Left forelimb (tissue), 1 donor: ENCODE results near the gene ANP32E.

ENCODE experiments used
- DNase-seq: peaks from one replicate; pipeline ENCODE4 v3.0.0-alpha.2; 2018; ENCODE audit warnings: low spot score

The ANP32E gene

DNA sequence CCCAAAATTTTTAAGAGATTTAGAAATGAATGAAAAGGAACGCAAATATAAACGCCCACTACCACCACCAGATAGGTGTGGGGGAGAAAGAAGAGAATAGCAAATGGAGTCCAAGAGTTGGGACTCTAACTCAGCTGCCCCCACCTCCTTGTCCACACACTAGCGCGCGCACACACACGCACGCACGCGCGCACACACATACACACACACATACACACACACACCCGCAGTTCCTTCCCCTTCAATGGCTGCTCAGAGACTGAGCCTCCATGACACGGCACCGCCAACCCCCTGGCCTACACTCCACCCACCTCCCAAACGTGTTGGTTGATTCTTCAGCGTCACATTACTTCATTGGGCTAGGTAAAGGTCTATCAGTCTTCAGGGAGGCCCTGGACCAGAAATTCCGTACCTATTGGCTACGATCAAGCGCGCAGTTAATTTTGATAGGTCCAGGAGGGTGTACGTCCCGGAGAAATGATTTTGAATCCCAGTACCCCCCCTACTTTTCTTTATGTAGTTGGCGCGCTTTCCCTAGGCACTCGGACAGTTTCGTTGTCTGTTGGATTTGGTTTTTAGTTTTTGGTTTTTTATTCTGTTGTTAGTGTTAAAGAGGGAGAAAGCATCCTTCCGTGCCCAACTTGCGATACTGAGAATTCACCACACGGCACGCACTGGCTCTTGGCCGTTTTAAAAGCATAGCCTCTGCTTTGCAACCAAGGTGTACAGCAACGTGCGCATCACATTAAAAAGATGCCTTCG is at the start of gene ANP32E:
Gene ANP32E (minus strand): TSS at position 261 of the 762 bp plus-strand sequence. CDS start 326 bp downstream, outside the sequence.
- DNase-seq: peak; percentile 97

GRCh38 chr1:150283260-150283659 is 47.3 kb upstream of the ANP32E start:
- no peak for DNase-seq

DNA sequence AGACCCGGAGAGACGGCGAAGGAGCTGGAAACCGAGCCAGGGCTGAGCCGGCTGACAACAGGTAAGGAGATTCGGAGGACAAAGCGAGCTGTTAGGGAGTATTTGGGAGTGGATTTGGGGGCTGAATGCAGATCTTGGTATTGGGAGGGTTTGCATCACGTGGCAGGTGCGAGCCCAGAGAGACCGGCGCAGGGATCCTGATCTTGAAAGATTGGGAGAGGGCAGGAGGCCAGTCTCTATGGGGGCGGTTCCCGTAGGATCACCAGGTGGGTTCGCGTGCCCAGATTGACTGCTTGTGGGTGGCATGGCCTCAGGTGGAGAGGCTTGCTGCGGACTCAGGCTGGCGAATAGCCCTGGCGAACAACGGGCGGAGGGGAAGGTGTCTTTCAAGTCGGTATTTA is 46.6 kb upstream of the ANP32E start:
- DNase-seq: no peak

GRCh38 chr1:150281758-150282557 is 46.0 kb upstream of the ANP32E start, which contains the start of gene CIART:
TSS of gene CIART (plus strand) at chr1:150282554. CDS start at chr1:150283268, 714 bp downstream.
- peak; percentile 90 for DNase-seq

DNA sequence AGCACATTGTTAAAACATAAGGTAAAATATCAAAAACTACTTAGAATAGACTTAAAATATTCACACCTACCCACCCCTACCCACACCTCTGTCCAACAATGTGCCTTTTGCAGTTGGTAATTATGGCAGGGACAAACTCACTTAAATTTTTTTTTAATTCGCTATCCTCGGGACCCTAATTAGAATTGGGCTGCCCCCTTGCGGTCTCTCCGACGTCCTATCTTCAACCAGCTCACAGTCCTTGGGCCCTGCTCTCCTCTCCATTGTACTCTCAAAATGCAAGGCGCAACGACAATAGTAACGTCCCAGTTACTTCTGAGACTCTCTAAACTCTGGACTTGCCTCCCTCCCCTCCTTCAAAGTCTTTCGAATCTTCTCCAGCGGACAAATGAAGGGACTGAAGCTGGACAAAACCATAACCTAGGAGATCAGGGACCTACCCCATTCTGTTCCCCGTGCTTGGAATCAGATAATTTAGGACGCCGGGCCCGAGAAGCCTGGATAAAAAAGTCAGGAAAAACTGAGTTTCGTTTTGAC is 45.4 kb upstream of the ANP32E start:
- no peak for DNase-seq

DNA sequence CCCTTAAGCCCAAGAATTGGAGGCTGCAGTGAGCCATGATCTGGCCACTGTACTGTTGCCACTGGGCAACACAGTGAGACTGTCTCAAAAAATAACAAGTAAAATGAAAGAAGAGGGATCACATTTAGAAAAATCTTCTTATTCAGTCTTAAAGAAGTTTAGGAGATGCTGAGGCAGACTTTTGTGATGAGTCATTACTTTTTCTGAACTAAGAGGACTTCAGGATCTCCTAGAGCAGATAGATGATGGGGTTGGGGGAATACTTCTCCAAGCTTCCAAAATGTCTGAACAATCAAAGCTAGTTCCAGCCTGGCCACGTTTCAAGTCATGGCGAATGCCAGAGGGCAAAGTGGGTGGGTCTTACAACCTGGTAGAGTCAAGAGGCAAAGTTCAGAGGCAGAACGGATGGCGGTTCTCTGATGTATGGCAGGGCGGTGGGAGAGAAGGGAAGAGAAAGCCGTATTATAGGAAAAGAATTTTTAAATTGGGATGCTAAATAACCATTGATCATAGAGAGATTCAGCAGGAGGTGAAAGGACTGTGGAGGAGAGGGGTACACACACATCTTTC is 44.3 kb upstream of the ANP32E start:
- DNase-seq: no peak

DNA sequence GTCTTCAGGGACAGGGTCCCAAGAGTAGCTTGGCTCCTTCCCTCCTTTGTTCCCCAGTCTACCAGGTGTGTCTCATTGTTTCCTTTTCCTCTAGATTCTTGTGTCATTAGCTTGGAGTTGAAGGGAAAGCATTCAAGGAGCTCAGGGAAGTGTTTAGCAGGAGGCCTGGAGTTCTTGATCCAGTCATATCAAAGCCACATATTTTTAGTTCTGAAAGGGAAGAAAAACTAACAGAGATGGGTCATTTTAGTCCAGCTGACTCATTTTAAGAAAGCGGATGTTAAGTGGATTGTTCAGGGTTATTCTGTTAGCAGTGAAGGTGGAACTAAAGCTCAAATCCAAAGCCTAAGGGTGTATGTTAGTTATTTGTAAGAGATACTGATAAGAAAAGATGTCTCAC is 37.4 kb upstream of the ANP32E start:
- DNase-seq: no peak

- no peak for DNase-seq
Measured at GRCh38 chr1:150271291-150271959, 35.5 kb upstream of the ANP32E start.

DNA sequence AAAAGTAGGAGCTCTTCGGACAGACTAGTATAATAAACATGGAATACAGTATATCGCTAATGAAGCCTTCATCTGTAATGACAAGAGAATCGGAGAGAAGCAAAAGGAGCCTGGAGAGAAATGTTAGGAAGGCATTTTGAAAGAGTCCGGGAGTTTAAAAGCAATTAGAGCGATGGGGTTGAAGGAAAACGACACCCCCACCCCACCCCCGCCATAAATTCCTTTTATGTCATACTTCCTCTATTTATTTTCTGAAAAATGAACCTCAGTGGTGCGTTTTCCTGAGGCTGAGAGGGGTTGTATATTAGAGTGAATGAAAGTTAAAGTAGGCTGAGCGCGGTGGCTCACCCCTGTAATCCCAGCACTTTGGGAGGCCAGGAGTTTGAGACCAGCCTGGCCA is 33.5 kb upstream of the ANP32E start:
- no peak for DNase-seq

DNA sequence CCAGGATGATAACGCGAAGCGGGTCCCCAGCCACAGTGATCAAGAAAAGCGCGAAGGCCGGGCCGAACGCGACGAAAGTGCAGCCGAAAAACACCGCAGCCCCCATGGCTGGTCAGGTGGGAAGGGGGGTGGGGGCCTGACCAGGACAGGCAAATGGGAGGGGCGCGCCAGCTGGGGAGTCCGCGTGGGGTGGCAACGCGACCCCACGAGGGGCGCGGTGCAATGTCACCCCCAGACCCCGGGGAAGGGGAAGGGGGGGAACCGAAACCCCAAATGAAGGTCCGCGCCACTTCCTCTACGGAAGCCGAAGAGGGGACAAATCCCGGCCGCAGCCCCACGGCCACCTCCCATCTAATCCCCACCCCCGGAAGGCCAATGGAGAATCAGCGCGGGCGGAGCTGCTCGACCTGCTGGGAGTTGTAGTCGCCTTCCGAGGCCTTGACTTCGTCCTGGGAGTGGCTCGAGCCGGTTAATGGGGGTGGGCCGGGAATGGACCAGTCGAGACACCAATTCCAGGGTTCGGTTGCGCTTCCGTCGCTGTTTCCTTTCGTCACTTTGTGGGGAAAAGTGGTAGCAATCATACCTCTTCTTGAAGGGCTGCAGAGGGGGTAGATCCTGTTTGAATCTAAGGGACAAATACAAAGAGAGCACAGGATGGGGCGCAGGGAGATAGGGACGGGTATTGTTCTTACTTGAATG is 32.9 kb upstream of the ANP32E start, which contains the start of gene APH1A:
Gene APH1A (minus strand): TSS at position 312 of the 699 bp plus-strand sequence. CDS start 206 bp downstream, at position 106.
- DNase-seq: peak; percentile 97

DNA sequence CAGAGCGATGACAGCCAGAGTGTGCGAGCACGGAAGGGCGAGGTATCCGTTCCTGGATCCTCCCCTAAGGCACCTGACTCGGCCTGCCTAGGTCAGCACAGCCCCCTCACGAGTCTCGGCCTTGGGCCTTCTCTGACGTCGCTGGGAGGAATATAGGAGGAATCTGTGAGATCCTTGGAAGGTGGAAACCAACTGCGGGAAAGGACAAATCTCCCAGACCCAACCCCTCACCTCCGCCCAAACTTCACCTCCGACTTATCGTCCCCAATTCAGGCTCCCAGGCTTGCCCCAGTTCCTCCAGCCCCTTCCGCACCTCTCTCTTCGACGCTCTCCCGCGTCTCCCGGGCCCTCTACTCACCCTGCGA is 32.4 kb upstream of the ANP32E start:
- no peak for DNase-seq

GRCh38 chr1:150267896-150268295 is 32.0 kb upstream of the ANP32E start:
- no peak for DNase-seq

- no peak for DNase-seq
Measured at GRCh38 chr1:150263549-150263948, 27.6 kb upstream of the ANP32E start.

- DNase-seq: no peak
Measured at GRCh38 chr1:150262388-150263320, 26.7 kb upstream of the ANP32E start.

GRCh38 chr1:150261367-150261766 is 25.5 kb upstream of the ANP32E start:
- no peak for DNase-seq

GRCh38 chr1:150259758-150260669 is 24.1 kb upstream of the ANP32E start:
- DNase-seq: no peak

GRCh38 chr1:150259217-150259616 is 23.3 kb upstream of the ANP32E start:
- no peak for DNase-seq

DNA sequence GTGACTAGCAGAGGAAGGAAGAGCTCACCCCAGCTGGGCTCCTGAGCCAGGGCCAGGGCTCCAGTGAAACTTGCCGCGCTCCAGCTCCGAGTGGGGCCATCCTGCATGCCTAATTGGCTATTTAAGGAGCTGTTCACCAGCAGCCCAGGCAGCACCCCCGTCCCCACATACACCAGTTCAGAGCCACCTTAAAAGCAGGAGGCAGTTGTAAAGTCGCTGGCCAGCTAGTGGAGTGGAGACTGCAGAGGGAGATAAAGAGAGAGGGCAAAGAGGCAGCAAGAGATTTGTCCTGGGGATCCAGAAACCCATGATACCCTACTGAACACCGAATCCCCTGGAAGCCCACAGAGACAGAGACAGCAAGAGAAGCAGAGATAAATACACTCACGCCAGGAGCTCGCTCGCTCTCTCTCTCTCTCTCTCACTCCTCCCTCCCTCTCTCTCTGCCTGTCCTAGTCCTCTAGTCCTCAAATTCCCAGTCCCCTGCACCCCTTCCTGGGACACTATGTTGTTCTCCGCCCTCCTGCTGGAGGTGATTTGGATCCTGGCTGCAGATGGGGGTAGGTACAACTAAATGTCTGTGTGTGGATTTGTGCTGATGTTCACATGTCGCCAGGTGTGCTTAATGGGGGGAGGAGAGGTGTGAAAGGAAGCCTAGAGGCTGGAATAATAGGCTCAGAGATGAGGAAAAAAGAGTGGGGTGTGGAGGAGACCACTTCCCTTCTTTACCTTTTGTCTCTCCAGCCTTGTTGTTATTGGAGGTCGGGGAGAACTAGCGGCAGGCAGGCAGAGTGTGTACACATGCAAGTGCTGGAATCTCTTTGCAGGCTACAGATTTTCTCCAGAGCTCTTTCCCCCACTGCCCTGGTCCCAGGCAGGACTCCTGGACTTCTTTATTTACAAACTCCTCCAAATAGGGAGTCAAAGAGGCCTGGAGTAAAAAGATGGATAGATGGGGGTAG is 22.0 kb upstream of the ANP32E start, which contains the start of gene CA14:
Gene CA14 (plus strand): TSS at position 151 of the 962 bp plus-strand sequence. CDS start 355 bp downstream, at position 506.
- DNase-seq: no peak
